Sigmoid colon (tissue), 7 donors: ENCODE results near the gene POLG. TPM values are rescaled to one million over a fixed set of nuclear protein-coding genes. Genes with fewer than 3 reads are reported as not detected.
A peak's percentile ranks its signal among the peaks of the same experiment; 100 is the strongest.

Experiments
- DNase-seq: peaks from one replicate; pipeline ENCODE4 v3.0.0-alpha.2; 2019
- H3K27ac ChIP-seq, 4 donors: fragments of 200-600 bp; sonication (generic); one replicate each; pipeline ENCODE4 v1.5.1; 2016 to 2019; ENCODE audit warnings: mild to moderate bottlenecking in 1 of 4
- H3K27me3 ChIP-seq, 3 donors: fragments of 200-600 bp; sonication (generic); one replicate each; pipeline ENCODE4 v1.5.1; 2019; ENCODE audit warnings: mild to moderate bottlenecking in 1 of 3
- H3K36me3 ChIP-seq, 4 donors: fragments of 200-600 bp; sonication (generic); one replicate each; pipeline ENCODE4 v1.5.1; 2016 to 2019
- H3K4me1 ChIP-seq, 4 donors: fragments of 200-600 bp; sonication (generic); one replicate each; pipeline ENCODE4 v1.5.1; 2017 to 2019
- H3K4me3 ChIP-seq, 4 donors: fragments of 200-600 bp; sonication (generic); one replicate each; pipeline ENCODE4 v1.5.1; 2017 to 2019; ENCODE audit warnings: mild to moderate bottlenecking in 2 of 4, moderate library complexity in 1 of 4
- H3K9me3 ChIP-seq, 4 donors: fragments of 200-600 bp in 3 of 4; sonication (generic) in 3 of 4; one replicate each; pipeline versions ENCODE4 v1.5.1 to v1.6.1; 2013 to 2019
- EP300 ChIP-seq, 4 donors: sonication (generic); formaldehyde crosslinking; IDR thresholded peaks; one replicate each; pipeline ENCODE4 v1.6.1; 2017; ENCODE audit warnings: antibody characterized with exemption in 4 of 4
- POLR2A ChIP-seq, 2 donors: fragments of 450-650 bp; IDR thresholded peaks; one replicate each; pipeline ENCODE4 v1.6.1; 2016; ENCODE audit warnings: antibody characterized with exemption in 2 of 2, mild to moderate bottlenecking in 2 of 2, moderate library complexity in 2 of 2
- POLR2AphosphoS5 ChIP-seq, 4 donors: sonication (generic); formaldehyde crosslinking; IDR thresholded peaks; one replicate each; pipeline ENCODE4 v1.6.1; 2017; ENCODE audit warnings: antibody characterized with exemption in 4 of 4
- WGBS, 2 donors: extraction: QIAGEN DNeasy Blood & Tissue Kit; methylation state at CpG; one replicate each; pipeline ENCODE4 v1.1.7; 2013; 5-methylcytosine and 5-hydroxymethylcytosine counted together
- intact Hi-C: fragments of 100-400 bp; cut with DNase I; formaldehyde crosslinking; loops from one replicate; pipeline ENCODE4 v1.15.1; 2023
- polyA plus RNA-seq, 3 donors: library from polyadenylated mRNA; stranded (reverse); fragments of 200-250 nt; gene quantifications; one replicate each; pipeline ENCODE4 v1.2.3, GENCODE V29; 2013
- total RNA-seq, 4 donors: library from RNA; depleted of rRNA; stranded (reverse); fragments of >200 nt; gene quantifications; one replicate each; pipeline ENCODE4 v1.1.0, GENCODE V29; 2016
- TF ChIP-seq, protein P1 (sequence below), 4 experiments: fragments of 450-650 bp in 3 of 4; fragments of 200-600 bp in 1 of 4; IDR thresholded peaks; one replicate each; pipeline ENCODE4 v1.5.1; 2016 to 2019; ENCODE audit warnings: antibody characterized with exemption in 4 of 4, mild to moderate bottlenecking in 3 of 4, moderate library complexity in 2 of 4
- donor health status: healthy with polysubstance abuse.
- donor health status: Bipolar disorder and iron deficiency.
- donor health status: healthy.

Gene POLG
- total and polyA plus RNA-seq, 7 donors: 25.2 to 43.4 (median 38.5) TPM

- peaks cover 34 to 68% (median 53%) of the 10 kb centered on the region in 4 donors for H3K36me3 ChIP-seq
- 88 to 93% methylated on average over 5 of the region's 5 CpGs for WGBS, 2 donors
- H3K4me3 ChIP-seq: no peak overlapping the region
Observed at GRCh38 chr15:89316504-89316903, 18.1 kb downstream of the POLG start.

DNA sequence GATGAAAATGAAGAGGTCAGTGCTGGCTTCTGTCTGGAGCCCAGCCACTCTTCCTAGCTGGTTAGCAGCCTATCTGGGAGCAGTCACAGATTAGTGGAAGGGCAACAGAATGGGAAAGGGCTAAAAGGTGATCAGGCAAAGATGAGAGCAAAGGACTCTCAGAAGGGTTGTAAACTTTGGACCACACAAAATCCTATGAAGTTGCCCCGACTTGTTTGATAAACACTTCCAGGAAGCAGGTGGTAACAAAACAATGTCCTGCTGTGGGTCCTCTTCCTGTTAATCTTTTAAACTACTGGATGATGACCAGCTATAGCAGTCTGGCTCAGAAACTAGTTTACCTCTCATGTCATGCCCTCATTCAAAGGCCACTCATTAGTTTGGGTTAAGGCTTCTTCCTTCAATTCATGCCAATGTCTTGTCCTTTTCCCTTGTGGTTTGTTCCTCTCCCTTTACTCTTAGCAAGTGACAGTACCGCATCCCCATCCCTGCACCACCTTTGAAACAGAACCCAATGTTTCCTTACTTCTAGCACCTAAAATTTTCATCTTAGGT, 19.2 kb downstream of the POLG start:
- peaks cover 0 to 6% (median 0%) of the 10 kb centered on the region in 4 donors for H3K4me1 ChIP-seq
- no peak for TF ChIP-seq POLR2A (IDR thresholded peaks at IDR 0.05)
- H3K4me3 ChIP-seq: no peak overlapping the region
- no peaks in the 10 kb centered on the region for H3K27me3 ChIP-seq
- peaks cover 23 to 58% (median 42%) of the 10 kb centered on the region in 4 donors for H3K36me3 ChIP-seq
- no peak for DNase-seq
- no peaks in the 10 kb centered on the region for H3K9me3 ChIP-seq
- 52 to 64% methylated on average over 2 of the region's 2 CpGs for WGBS, 2 donors
- H3K27ac ChIP-seq: no peak overlapping the region
- intact Hi-C loops: no loop called here

More at GRCh38 chr15:89316504-89316903, 18.1 kb downstream of the POLG start:
- Histone ChIP-seq H3K9me3 (no peaks in the 10 kb centered on the region), H3K27ac (no peak overlapping the region), H3K27me3 (no peaks in the 10 kb centered on the region), H3K4me1 (peaks cover 0 to 1% (median 0%) of the 10 kb centered on the region in 4 donors)
- TF ChIP-seq, protein P1, sequence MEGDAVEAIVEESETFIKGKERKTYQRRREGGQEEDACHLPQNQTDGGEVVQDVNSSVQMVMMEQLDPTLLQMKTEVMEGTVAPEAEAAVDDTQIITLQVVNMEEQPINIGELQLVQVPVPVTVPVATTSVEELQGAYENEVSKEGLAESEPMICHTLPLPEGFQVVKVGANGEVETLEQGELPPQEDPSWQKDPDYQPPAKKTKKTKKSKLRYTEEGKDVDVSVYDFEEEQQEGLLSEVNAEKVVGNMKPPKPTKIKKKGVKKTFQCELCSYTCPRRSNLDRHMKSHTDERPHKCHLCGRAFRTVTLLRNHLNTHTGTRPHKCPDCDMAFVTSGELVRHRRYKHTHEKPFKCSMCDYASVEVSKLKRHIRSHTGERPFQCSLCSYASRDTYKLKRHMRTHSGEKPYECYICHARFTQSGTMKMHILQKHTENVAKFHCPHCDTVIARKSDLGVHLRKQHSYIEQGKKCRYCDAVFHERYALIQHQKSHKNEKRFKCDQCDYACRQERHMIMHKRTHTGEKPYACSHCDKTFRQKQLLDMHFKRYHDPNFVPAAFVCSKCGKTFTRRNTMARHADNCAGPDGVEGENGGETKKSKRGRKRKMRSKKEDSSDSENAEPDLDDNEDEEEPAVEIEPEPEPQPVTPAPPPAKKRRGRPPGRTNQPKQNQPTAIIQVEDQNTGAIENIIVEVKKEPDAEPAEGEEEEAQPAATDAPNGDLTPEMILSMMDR (IDR thresholded peaks at IDR 0.05): no peak
- TF ChIP-seq POLR2A (IDR thresholded peaks at IDR 0.05) (no peak), EP300 (IDR thresholded peaks at IDR 0.05) (no peak), POLR2AphosphoS5 (IDR thresholded peaks at IDR 0.05) (no peak)
- DNase-seq: no peak
- intact Hi-C loops: no loop called here

- no peak for TF ChIP-seq POLR2A (IDR thresholded peaks at IDR 0.05)
- TF ChIP-seq POLR2AphosphoS5 (IDR thresholded peaks at IDR 0.05): peak in 1 of 4 donors; percentile 4
- peaks cover 0 to 3% (median under 1%) of the 10 kb centered on the region in 4 donors for H3K36me3 ChIP-seq
- intact Hi-C loops: no loop called here
- H3K4me3 ChIP-seq: no peak overlapping the region
- no peak for DNase-seq
- peaks cover 0 to 6% (median 0%) of the 10 kb centered on the region in 4 donors for H3K4me1 ChIP-seq
- H3K9me3 ChIP-seq: no peaks in the 10 kb centered on the region
- WGBS, 2 donors: 27 to 70% methylated on average over 2 of the region's 2 CpGs
- H3K27me3 ChIP-seq: no peaks in the 10 kb centered on the region
- H3K27ac ChIP-seq: no peak overlapping the region
Observed at GRCh38 chr15:89309993-89310392, 24.6 kb downstream of the POLG start.

DNA sequence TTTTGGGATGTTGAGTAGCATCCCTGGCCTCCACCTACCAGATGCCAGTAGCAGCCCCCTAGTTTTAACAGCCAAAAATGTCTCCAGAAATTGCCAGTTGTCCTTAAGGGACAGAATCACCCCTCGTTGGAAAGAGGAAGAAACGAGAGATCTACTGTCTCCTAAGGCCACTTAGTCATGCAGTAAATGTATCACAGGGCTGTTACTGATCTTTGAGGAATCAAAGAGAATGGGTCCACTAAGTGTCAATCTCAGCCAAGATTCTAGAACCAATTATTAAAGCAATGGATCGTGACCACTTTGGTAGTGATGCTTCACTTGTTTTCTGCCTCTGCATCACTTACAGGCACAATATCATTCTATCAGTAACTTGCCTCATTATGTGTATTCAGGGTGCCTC, 26.4 kb downstream of the POLG start:
- intact Hi-C loops: no loop called here
- no peaks in the 10 kb centered on the region for H3K27me3 ChIP-seq
- WGBS, 2 donors: 62% methylated on average over 3 of the region's 3 CpGs
- no peaks in the 10 kb centered on the region for H3K36me3 ChIP-seq
- H3K4me1 ChIP-seq: peaks cover 0 to 6% (median 0%) of the 10 kb centered on the region in 4 donors
- no peak for TF ChIP-seq EP300 (IDR thresholded peaks at IDR 0.05)
- no peak overlapping the region for H3K27ac ChIP-seq
- no peak for DNase-seq
- no peak overlapping the region for H3K4me3 ChIP-seq
- no peaks in the 10 kb centered on the region for H3K9me3 ChIP-seq

GRCh38 chr15:89307791-89308190, 26.8 kb downstream of the POLG start:
- H3K27me3 ChIP-seq: no peaks in the 10 kb centered on the region
- H3K36me3 ChIP-seq: no peaks in the 10 kb centered on the region
- H3K27ac ChIP-seq: no peak overlapping the region
- no peaks in the 10 kb centered on the region for H3K9me3 ChIP-seq
- intact Hi-C loops: no loop called here
- 93% methylated on average over 2 of the region's 2 CpGs for WGBS, 2 donors
- H3K4me3 ChIP-seq: no peak overlapping the region
- no peak for TF ChIP-seq POLR2AphosphoS5 (IDR thresholded peaks at IDR 0.05)
- TF ChIP-seq EP300 (IDR thresholded peaks at IDR 0.05): no peak
- TF ChIP-seq, protein P1 (IDR thresholded peaks at IDR 0.05): no peak
- no peak for TF ChIP-seq POLR2A (IDR thresholded peaks at IDR 0.05)
- peaks cover 0 to 6% (median 0%) of the 10 kb centered on the region in 4 donors for H3K4me1 ChIP-seq
- DNase-seq: no peak

- no peaks in the 10 kb centered on the region for H3K36me3 ChIP-seq
- 92 to 96% methylated on average over 2 of the region's 2 CpGs for WGBS, 2 donors
Observed at GRCh38 chr15:89307046-89307587, 27.5 kb downstream of the POLG start.

More at GRCh38 chr15:89307046-89307587, 27.5 kb downstream of the POLG start:
- intact Hi-C loops: no loop called here
- peaks cover 0 to 6% (median 0%) of the 10 kb centered on the region in 4 donors for H3K4me1 ChIP-seq
- TF ChIP-seq EP300 (IDR thresholded peaks at IDR 0.05) (no peak), POLR2A (IDR thresholded peaks at IDR 0.05) (no peak), POLR2AphosphoS5 (IDR thresholded peaks at IDR 0.05) (no peak)
- TF ChIP-seq, protein P1 (IDR thresholded peaks at IDR 0.05): no peak
- no peak overlapping the region for H3K27ac ChIP-seq
- no peak for DNase-seq
- H3K4me3 ChIP-seq: no peak overlapping the region
- H3K9me3 ChIP-seq: no peaks in the 10 kb centered on the region
- no peaks in the 10 kb centered on the region for H3K27me3 ChIP-seq
